HG03045 (cell line): ENCODE data around the gene RNF157.
"Not testable (repeated sequence)": the region's sequence is repeated elsewhere in the genome, so short reads cannot be mapped to it uniquely, and the experiment has no call there.

ENCODE experiments used
- ATAC-seq: cut with Tn5 transposase; IDR thresholded peaks from one replicate; pipeline ENCODE4 v1.9.1; 2021; ENCODE audit warnings: mild to moderate bottlenecking, moderate library complexity; ENCODE audit not compliant: unreplicated experiment

Gene RNF157

DNA sequence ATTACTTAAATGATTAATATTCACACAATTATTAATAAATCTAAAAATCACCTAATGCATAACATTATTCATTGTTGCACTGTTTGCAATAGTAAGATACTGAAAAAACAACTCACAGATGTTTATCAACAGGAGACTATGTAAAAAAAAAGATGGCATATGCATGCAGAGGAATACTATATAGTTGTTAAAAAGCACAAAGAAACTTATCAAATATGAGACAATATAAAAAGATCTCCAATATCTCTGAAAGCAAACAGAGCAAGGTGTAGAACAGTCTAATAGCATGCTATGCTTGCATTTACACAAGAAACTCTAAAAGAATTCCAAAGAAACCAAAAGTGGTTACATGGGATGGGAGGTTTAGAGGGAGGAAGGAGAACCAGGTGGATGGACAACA lies 3.7 kb downstream of the RNF157 start:
- no peak for ATAC-seq

DNA sequence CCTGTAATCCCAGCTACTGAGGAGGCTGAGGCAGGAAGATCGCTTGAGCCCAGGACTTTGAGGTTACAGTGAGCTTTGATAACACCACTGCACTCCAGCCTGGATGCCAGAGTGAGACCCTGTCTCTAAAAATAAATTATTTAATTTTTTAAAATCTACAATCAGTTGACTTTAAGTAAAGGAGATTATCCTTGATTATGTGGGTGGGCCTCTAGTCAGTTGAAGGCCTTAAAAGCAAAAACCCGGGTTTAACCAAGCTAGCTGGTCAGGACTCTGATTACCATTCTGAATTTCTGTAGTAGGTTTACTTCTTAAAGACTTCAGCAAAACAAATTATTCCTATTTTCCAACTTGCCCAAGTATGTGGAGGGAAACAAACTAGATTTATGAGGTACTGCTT lies 4.4 kb downstream of the RNF157 start:
- no peak for ATAC-seq

DNA sequence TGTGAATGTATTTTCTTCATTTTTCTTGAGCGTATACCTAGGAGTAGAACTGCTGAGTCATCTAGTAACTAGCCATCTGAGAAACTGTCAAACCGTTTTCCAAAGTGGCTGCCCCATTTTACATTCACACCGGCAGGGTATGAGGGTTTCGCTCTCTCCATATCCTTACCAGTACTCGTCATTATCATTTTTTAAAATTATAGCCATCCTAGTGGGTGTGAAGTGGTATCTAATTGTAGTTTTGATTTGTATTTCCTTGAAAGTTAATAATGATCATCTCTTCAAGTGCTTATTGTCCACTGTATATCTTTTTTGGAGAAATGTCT lies 6.0 kb downstream of the RNF157 start:
- no peak for ATAC-seq

DNA sequence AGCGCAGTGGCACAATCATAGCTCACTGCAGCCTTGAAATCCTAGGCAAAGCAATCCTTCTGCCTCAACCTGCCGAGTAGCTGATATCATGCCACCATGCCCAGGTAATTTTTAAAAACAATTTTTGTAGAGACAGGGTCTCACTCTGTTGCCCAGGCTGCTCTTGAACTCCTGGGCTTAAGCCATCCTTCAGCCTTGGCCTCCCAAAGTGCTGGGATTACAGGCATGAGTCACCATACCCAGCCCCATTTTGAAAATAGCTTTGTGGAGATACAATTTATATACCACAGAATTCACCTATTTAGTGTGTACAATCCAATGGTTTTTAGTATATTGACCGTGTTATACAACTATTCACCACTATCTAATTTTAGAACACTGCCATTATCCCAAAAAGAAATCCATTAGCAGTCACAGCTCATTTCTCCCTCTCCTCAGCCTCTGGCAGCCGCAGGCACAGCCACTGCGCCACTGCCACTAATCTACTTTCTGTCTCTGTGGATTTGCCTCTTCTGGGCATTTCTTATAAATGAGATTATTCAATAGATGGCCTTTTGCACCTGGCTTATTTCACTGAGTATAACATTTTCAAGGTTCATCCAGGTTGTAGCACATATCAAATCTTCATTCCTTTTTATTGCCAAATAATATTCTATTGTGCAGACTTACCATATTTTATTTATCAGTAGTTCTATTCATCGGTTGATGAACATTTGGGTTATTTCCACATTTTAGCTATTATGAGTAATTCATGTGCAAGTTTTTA lies 6.5 kb downstream of the RNF157 start:
- no peak for ATAC-seq

DNA sequence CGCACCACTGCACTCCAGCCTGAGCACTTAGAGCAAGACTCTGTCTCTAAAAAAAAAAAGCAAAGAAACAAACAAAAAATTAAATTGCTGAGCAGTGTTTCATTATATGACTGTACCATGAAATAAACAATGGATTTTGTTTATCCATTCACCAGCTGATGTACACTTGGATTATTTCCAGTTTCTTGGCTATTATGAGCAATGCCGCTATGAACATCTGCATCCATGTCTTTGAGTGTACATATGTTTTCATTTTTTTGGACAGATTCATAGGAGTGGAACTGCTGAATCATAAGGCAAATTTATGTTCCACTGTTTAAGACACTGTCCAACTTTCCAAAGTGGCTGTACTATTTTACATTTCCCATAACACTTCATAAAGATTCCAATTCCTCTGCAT lies 8.0 kb downstream of the RNF157 start:
- ATAC-seq = no peak

DNA sequence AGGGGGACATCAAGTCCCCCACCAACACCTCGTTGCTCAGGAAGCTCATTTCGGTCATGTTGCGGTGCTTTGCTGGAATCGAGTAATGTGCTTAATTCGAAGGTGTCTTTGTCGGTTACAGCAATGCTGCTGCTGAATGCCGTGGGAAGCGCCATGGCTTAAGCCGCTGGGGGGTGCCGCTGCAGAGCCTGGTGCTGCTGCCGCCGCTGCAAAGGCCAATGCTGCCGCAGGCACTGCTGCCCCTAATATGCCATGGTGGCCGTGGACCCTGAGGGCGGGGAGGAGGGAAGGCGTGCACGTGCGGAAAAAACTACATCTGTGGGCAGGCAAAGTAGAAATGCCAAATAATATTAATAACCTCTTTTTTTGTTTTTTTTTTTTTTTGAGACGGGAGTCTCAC lies 13.5 kb downstream of the RNF157 start:
- not testable (repeated sequence) for ATAC-seq

DNA sequence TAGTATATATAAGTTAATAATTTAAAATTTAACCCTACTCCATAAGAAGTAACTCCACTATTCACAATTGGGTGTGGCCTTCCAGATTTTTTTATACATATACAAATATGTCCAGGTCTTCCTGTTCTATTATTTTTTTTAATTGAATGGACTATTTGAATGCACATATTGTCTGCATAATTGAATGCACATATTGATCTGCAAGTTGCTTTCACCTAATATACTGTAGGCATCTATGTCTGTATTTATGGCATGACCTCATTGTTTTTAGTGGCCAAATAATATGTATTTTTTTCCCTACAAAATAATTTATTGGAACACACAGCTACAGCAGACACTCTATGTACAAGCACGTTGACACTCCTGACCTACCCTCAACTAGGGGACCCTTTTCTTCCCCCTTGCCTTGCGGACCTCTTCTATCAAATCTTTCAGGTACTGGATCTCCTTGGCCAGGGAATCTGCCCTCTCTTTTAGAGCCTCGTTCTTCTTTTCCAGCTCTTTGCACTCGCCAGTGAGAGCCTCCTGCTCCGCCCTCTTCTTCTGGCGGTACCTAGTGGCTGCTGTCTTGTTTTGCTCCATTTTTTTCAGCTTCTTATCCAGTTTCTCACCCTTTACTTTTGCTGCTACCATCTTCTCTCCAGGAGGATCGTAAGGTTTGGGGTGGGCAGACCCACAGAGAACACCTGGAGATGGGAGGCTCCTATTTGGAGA lies 14.8 kb downstream of the RNF157 start:
- ATAC-seq = not testable (repeated sequence)

DNA sequence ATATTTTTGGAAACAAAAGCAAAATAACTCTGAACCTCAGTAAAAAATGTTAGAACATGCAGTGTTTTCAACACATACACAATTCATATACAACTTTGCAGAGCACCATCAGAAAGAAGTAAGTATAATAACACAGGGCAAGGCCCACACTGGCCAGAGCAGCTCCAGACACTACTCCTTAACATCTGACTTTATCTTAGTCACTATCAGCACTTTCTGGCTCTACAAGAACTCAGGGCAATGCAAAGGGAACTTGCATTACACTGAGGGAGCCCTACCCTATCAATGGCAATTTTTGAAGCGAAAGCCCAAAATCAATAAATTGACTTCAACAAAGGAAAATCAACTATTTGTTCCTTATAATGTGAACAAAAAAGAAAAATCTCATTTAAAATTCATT lies 16.5 kb downstream of the RNF157 start:
- ATAC-seq = no peak

DNA sequence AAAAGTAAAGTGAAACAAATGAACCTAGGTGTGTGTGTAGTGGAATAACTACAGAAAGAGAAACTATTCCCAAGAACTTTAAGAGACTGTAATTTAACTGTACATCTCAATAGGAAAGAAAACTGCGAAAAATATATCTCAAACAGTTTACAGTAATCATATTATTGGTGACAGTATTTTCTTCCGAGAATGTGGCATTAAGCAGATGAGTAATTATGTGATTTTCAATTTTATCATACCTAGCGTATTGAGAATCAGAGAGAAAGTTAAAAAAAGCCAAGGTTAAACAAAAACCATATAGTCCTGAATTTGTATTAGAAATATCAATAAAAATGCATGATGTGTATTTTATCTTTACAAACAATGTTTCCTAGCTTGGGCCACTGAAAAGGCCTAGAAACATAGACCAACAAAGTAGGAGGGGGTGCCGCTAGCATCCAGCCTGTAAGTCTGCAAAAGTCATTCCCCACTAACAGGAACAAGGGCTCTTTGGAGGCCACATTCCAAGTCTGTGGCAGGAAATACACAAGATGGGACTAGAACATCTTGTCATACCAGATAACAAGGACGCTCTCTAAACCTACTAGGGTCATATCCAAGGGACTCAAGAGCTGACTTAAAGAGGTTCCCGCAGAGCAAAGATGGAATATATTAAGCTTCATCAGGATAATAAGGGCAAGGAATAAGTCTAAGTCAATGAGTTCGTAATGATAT lies 20.5 kb downstream of the RNF157 start:
- ATAC-seq = no peak

DNA sequence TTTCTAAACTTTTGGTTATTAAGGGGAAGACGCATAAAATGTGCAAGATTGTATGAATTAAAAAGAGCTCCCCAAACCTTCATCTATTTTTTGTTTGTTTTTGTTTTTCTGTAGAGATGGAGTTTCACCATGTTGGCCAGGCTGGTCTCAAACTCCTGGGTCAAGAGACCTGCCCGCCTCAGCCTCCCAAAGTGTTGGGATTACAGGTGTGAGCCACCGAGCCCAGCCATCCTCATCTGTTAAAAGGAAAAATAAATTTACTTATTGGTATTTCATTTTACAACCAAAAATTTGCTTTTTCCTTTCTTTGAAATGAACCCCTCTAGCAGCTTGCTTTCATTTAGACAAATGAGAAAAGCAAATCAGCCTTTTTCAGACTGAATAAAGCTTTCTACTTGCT lies 23.2 kb downstream of the RNF157 start:
- no peak for ATAC-seq

DNA sequence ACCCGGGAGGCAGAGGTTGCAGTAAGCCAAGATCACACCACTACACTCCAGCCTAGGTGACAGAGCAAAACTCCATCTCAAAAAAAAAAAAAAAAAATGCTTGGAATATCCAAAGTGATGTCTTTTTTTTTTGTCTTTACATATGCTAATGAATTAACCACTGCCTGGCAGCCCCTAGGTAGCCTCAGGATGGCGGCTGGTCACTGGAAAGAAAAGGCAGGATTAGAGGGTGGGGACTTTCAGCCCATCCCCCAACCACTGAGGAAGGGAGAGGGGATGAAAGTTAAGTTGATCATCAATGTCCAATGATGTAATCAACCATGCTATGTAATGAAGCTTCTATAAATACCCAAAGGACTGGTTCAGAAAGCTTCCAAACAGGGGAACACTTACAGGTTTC lies 26.8 kb downstream of the RNF157 start:
- ATAC-seq = no peak

DNA sequence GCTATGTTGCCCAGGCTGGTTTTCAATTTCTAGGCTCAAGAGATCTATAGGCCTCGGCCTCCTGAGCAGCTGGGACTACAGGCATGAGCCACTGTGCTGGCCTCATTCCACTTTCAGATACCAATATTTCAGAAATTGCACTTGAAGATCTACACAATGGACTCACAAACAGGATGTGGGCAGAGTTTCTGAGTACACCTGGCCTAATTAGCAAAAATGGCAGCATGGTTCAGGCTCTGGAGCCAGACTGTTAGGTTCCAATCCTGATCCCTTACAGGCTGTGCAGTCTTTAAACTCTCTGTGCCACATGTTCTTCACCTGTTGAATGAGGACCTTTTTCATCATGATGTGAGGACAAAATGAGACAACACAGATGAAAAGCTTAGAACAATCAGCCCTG lies 32.2 kb downstream of the RNF157 start:
- ATAC-seq = no peak

DNA sequence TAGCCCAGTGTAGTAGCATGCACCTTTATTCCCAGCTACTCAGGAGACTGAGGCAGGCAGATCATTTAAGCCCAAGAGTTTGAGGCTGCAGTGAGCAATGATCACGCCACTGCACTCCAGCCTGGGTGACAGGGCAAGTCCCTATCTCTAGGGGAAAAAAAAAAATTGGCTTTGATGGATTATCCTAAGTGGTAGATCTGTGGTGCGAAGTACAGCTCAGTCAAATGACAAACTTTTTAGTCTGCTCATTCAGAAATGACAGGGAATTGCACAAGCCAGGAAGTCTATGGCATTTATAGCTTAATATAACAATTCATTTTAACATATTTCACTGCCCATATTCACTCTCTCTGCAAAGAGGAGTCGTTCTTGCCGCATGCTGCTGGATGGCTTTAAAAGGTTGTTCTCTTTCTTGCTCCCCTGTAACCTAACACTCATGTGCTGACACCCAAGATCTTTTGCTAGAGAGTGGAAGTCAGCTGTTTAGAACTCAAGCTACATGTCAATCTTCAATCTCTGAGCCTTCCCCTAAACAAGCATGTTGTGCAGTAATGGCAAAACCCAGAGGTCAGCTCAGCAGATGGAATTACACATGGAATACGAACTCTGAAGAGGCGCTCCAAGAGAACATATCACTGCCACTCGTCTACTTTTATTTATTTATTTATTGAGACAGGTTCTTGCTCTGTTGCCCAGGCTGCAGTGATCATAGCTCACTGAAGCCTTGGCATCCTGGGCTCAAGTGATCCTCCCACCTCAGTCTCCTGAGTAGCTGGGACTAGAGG lies 32.8 kb downstream of the RNF157 start:
- no peak for ATAC-seq

DNA sequence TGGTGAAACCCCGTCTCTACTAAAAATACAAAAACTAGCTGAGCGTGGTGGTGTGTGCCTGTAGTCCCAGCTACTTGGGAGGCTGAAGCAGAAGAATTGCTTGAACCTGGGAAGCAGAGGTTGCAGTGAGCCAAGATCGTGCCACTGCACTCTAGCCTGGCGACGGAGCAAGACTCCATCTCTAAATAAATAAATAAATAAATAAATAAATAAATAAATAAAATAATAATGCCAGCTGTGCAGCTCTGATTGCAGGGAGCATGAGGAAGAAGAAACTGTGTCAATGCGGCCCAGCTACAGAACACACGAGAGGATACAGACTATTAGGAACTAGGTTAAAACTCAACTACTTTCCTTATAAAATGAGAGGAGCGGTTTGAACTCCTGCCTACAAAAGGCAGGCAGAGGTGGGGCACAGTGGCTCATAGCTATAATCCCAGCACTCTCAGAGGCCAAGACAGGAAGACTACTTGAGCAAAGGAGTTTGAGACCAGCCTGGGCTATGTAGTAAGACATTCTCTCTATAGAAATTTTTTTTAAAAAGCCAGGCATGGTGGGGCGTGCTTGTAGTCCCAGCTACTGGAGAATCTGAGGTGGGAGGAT lies 34.6 kb downstream of the RNF157 start:
- not testable (repeated sequence) for ATAC-seq

DNA sequence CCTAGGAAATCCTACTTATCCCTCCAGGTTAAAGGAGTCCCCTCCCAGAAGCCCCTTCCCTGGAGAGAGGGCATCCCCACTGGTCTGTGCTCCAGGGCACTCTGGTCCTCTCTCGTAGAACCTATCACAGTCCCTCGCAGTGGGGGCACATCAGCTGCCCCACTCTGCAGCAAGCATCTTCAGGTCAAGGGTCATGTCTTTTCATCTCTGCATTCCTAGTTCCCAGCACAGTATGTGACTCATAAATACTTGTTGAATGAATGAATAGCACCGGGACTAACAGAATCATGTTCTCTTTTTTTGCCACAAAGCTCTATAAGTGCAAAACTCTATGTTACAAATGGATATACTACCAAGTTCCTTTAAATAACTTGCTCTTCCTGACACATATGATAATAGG lies 36.0 kb downstream of the RNF157 start:
- ATAC-seq = no peak

DNA sequence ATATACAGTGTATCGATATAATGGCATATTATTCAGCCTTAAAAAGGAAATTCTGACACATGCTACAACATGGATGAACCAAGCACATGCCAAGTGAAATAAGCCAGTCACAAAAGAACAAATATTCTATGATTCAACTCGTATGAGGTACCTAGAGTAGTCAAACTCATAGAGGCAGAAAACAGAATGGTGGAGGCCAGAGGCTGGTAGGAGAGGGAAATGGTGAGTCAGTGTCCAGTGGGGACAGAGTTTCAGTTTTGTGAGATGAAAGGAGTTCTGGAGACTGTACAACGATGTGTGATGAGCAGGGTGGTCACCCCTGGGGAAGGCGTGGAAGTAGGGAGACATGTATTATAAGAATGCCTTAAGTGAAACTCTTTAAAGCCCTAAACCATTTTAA lies 39.9 kb downstream of the RNF157 start:
- ATAC-seq = no peak

DNA sequence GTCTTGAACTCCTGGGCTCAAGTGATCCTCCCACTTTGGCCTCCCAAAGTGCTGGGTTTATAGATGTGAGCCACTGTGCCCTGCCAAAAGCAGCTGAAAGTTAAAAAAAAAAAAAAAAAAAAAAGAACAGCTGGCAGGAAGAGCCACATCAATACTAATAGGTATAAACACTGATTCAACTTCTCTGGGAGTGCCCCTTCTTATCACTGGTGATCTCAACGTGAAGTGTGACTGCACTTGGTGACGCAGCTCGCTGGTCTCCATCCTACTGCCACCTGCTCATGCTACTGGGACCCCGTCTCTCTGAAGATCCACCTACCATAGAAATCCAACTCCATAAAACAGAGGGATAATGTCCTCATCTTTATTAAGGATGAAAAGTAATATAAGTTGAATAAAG lies 40.8 kb downstream of the RNF157 start:
- no peak for ATAC-seq

DNA sequence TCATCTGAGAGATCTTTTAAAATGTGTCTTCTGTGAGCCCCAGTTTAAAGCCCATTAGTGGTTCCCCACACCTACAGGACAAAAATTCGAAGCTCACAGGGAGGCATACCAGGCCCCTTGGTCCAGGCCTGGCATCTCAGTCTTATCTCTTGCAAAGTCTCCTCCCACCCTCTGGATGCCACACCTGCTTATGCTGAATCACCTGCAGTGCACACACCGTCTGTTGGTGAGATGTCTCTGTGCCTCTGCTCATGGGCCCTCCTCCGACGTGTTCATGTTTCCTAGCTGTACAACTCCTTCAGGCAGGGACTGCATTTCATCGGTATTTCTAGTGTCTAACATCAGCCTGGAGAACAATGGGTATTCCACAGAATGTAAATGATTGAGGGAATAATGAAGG lies 41.6 kb downstream of the RNF157 start:
- ATAC-seq = no peak

DNA sequence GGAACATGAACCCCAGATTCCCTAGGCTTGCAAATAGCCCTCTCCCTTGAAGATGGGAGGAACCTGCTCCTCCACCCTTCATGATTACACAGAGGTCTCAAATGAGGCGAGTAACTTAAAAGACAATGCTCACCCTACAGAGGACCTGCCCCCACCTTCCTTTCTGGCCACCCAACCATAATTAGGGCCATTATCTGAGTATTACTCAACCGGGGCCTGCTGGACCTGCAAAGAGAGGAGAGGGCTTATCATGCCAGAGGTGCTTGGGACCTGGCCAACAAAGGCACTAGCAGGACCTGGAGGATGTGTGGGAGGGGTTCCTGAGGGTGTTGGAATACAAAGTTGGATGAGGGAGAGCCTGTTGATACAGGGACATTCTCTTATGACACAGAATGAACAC lies 42.4 kb downstream of the RNF157 start:
- no peak for ATAC-seq

DNA sequence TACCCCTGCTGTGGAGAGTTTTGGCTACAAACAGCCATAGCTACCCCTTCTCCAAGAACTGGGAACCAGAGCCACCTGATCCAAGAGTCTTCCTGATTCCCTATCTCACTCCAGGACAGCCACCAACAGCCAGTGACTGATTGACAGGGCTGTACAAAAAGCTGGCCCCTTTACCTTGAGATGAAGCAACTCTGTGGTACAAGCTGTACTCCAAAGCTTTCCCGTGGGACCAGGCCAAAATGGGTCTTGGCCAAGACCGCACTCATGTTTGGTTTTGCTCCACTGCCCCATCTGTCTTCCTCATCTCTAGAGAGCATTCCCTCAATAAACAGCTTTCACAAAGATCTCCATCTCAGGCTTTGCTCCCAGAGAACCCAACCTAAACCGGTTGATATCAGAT lies 43.6 kb downstream of the RNF157 start:
- no peak for ATAC-seq
